Hepatocyte (in vitro differentiated cells): ENCODE results near the gene MRRF. TPM values are rescaled to one million over a fixed set of nuclear protein-coding genes. Genes with fewer than 3 reads are reported as not detected.

Source experiments
- DNase-seq: peaks from one replicate; pipeline ENCODE4 v3.0.0-alpha.2; 2016; ENCODE audit warnings: low spot score
- H2AFZ ChIP-seq: fragments of 200-600 bp; sonication (generic); 2 replicates; pipeline ENCODE4 v1.6.0; 2016; ENCODE audit warnings: antibody characterized with exemption, mild to moderate bottlenecking
- H3K27ac ChIP-seq: fragments of 200-600 bp; sonication (generic); 2 replicates; pipeline ENCODE4 v1.5.1; 2016; ENCODE audit warnings: mild to moderate bottlenecking
- H3K27me3 ChIP-seq: fragments of 200-600 bp; sonication (generic); 2 replicates; pipeline ENCODE4 v1.6.1; 2016
- H3K36me3 ChIP-seq: fragments of 200-600 bp; sonication (generic); replicated peaks from 2 replicates; pipeline ENCODE4 v1.5.1; 2016; ENCODE audit warnings: low read depth; ENCODE audit not compliant: insufficient read depth
- H3K4me1 ChIP-seq: fragments of 200-600 bp; sonication (generic); 2 replicates; pipeline ENCODE4 v1.5.1; 2016; ENCODE audit warnings: mild to moderate bottlenecking, moderate library complexity; ENCODE audit not compliant: insufficient read depth
- H3K4me2 ChIP-seq: fragments of 200-600 bp; sonication (generic); 2 replicates; pipeline ENCODE4 v1.6.0; 2016
- H3K4me3 ChIP-seq: fragments of 200-600 bp; sonication (generic); 2 replicates; pipeline ENCODE4 v1.5.1; 2016; ENCODE audit warnings: mild to moderate bottlenecking
- H3K79me2 ChIP-seq: fragments of 200-600 bp; sonication (generic); 2 replicates; pipeline ENCODE4 v1.6.0; 2017; ENCODE audit warnings: mild to moderate bottlenecking
- H3K9me2 ChIP-seq: fragments of 200-600 bp; sonication (generic); replicated peaks from 2 replicates; pipeline ENCODE4 v1.6.0; 2017; ENCODE audit warnings: mild to moderate bottlenecking; ENCODE audit not compliant: insufficient read depth
- H3K9me3 ChIP-seq: fragments of 200-600 bp; sonication (generic); 2 replicates; pipeline ENCODE4 v1.5.1; 2016; ENCODE audit warnings: low read depth, mild to moderate bottlenecking
- H4K20me1 ChIP-seq: fragments of 200-600 bp; sonication (generic); 2 replicates; pipeline ENCODE4 v1.6.0; 2016; ENCODE audit warnings: mild to moderate bottlenecking; ENCODE audit not compliant: insufficient read depth, poor library complexity, severe bottlenecking
- CTCF ChIP-seq: fragments of 200-600 bp; sonication (generic); IDR thresholded peaks from 2 replicates; pipeline ENCODE4 v1.5.1; 2016; ENCODE audit warnings: antibody characterized with exemption, mild to moderate bottlenecking; ENCODE audit not compliant: poor library complexity
- EZH2 ChIP-seq: fragments of 200-600 bp; sonication (generic); IDR thresholded peaks from 2 replicates; pipeline ENCODE4 v1.6.1; 2016; ENCODE audit warnings: antibody characterized with exemption, mild to moderate bottlenecking, borderline replicate concordance
- EZH2phosphoT487 ChIP-seq: fragments of 200-600 bp; sonication (generic); IDR thresholded peaks from one replicate; pipeline ENCODE4 v1.6.1; 2018; ENCODE audit warnings: antibody characterized with exemption, mild to moderate bottlenecking, low read depth, moderate library complexity; ENCODE audit not compliant: unreplicated experiment, severe bottlenecking
- WGBS: methylation state at CpG from one replicate; pipeline ENCODE4 v1.1.6; 2016; ENCODE audit warnings: low lambda C conversion rate; ENCODE audit errors: missing lambda C conversion rate; 5-methylcytosine and 5-hydroxymethylcytosine counted together
- polyA plus RNA-seq: library from polyadenylated mRNA; unstranded; fragments of >200 nt; fragmentation: Nextera tagmentation; extraction: Ambion mirVana; gene quantifications from 2 replicates; pipeline ENCODE4 v1.2.1, GENCODE V29; 2016
- total RNA-seq: library from RNA; depleted of rRNA; stranded (reverse); fragments of >200 nt; gene quantifications from 2 replicates; pipeline ENCODE4 v1.2.3, GENCODE V29; 2014

The MRRF gene
- total and polyA plus RNA-seq, 2 experiments from 2014 or later, result 26.8 to 32.9 TPM

- DNase-seq, result peak; percentile 55
- WGBS, result 19% methylated on average over 20 of the region's 39 CpGs
- peak within 1 kb of the TSS; percentile 35 for H2AFZ ChIP-seq
- H3K4me1 ChIP-seq, result peaks cover 9% of the 10 kb centered on the region
- no peaks in the 10 kb centered on the region for H3K9me2 ChIP-seq
- TF ChIP-seq EZH2phosphoT487 (no peak), EZH2 (no peak), CTCF (no peak)
- H4K20me1 ChIP-seq, result no peaks in the 10 kb centered on the region
- no peak within 1 kb of the TSS for H3K4me3 ChIP-seq
- peaks cover 32% of the 10 kb centered on the region for H3K27me3 ChIP-seq
- H3K9me3 ChIP-seq, result no peaks in the 10 kb centered on the region
- H3K4me2 ChIP-seq, result peak within 1 kb of the TSS; percentile 85
- H3K79me2 ChIP-seq, result no peaks in the 10 kb centered on the region
- no peaks in the 10 kb centered on the region for H3K36me3 ChIP-seq
- no peak within 1 kb of the TSS for H3K27ac ChIP-seq
These were observed 106.4 kb downstream of the MRRF start, which contains the start of gene PTGS1 for GRCh38 chr9:122370869-122371755. TSS of gene PTGS1 (plus strand) at chr9:122371024. CDS start at chr9:122371085, 61 bp downstream.

GRCh38 chr9:122371846-122372245, 107.2 kb downstream of the MRRF start:
- WGBS, result 90% methylated on average over 8 of the region's 8 CpGs
- H3K4me3 ChIP-seq, result no peak overlapping the region
- H3K27me3 ChIP-seq, result peaks cover 32% of the 10 kb centered on the region

GRCh38 chr9:122372856-122373845, 108.5 kb downstream of the MRRF start:
- H3K4me2 ChIP-seq, result no peak overlapping the region
- no peaks in the 10 kb centered on the region for H3K79me2 ChIP-seq
- TF ChIP-seq EZH2 (no peak), CTCF (no peak), EZH2phosphoT487 (no peak)
- H3K36me3 ChIP-seq, result no peaks in the 10 kb centered on the region
- H4K20me1 ChIP-seq, result no peaks in the 10 kb centered on the region
- DNase-seq, result no peak
- peaks cover 32% of the 10 kb centered on the region for H3K27me3 ChIP-seq
- H2AFZ ChIP-seq, result no peak overlapping the region
- WGBS, result 85% methylated on average over 19 of the region's 19 CpGs
- no peak overlapping the region for H3K27ac ChIP-seq
- H3K4me1 ChIP-seq, result peaks cover 16% of the 10 kb centered on the region
- no peaks in the 10 kb centered on the region for H3K9me2 ChIP-seq
- no peaks in the 10 kb centered on the region for H3K9me3 ChIP-seq
- H3K4me3 ChIP-seq, result no peak overlapping the region

More at GRCh38 chr9:122371846-122372245, 107.2 kb downstream of the MRRF start:
- H3K79me2 ChIP-seq, result no peaks in the 10 kb centered on the region
- DNase-seq, result no peak
- H2AFZ ChIP-seq, result no peak overlapping the region
- H4K20me1 ChIP-seq, result no peaks in the 10 kb centered on the region
- no peaks in the 10 kb centered on the region for H3K9me3 ChIP-seq
- TF ChIP-seq EZH2, result no peak
- no peak for TF ChIP-seq CTCF
- TF ChIP-seq EZH2phosphoT487, result no peak
- H3K27ac ChIP-seq, result no peak overlapping the region
- no peaks in the 10 kb centered on the region for H3K9me2 ChIP-seq
- H3K4me2 ChIP-seq, result no peak overlapping the region
- peaks cover 12% of the 10 kb centered on the region for H3K4me1 ChIP-seq
- H3K36me3 ChIP-seq, result no peaks in the 10 kb centered on the region
